Adipocyte (in vitro differentiated cells): ENCODE measurements around the gene CAMTA1.

Experiments
- DNase-seq: peaks from one replicate; pipeline ENCODE4 v3.0.0-alpha.2; 2015; ENCODE audit warnings: low read depth
- H3K27me3 ChIP-seq: replicated peaks from 2 replicates; pipeline ENCODE4 v1.7.0; 2013; ENCODE audit warnings: mild to moderate bottlenecking, low read length, moderate library complexity; ENCODE audit not compliant: control insufficient read depth, insufficient read depth
- H3K36me3 ChIP-seq: 2 replicates; pipeline ENCODE4 v1.7.0; 2013; ENCODE audit warnings: low read length, mild to moderate bottlenecking, moderate library complexity; ENCODE audit not compliant: control insufficient read depth, insufficient read depth, severe bottlenecking
- H3K4me1 ChIP-seq: 2 replicates; pipeline ENCODE4 v1.7.0; 2013; ENCODE audit warnings: mild to moderate bottlenecking, low read length, moderate library complexity; ENCODE audit not compliant: control insufficient read depth, insufficient read depth
- H3K4me3 ChIP-seq: 2 replicates; pipeline ENCODE4 v1.7.0; 2013; ENCODE audit warnings: mild to moderate bottlenecking, low read length, moderate library complexity
- H3K9ac ChIP-seq: 2 replicates; pipeline ENCODE4 v1.7.0; 2013; ENCODE audit warnings: mild to moderate bottlenecking, low read length, moderate library complexity
- H3K9me3 ChIP-seq: 2 replicates; pipeline ENCODE4 v1.7.0; 2013; ENCODE audit warnings: mild to moderate bottlenecking, low read length, moderate library complexity; ENCODE audit not compliant: control insufficient read depth

Gene CAMTA1

GRCh38 chr1:6956488-6957159 is 171.4 kb downstream of the CAMTA1 start:
- Histone ChIP-seq H3K27me3 (peaks cover 19% of the 10 kb centered on the region), H3K9me3 (peaks cover 9% of the 10 kb centered on the region), H3K9ac (no peak overlapping the region), H3K4me1 (peaks cover 7% of the 10 kb centered on the region), H3K36me3 (no peaks in the 10 kb centered on the region), H3K4me3 (no peak overlapping the region)
- DNase-seq: no peak

- H3K9me3 ChIP-seq: peaks cover 9% of the 10 kb centered on the region
- H3K4me3 ChIP-seq: no peak overlapping the region
- H3K9ac ChIP-seq: no peak overlapping the region
- no peak for DNase-seq
- H3K4me1 ChIP-seq: peaks cover 7% of the 10 kb centered on the region
- H3K36me3 ChIP-seq: no peaks in the 10 kb centered on the region
- peaks cover 16% of the 10 kb centered on the region for H3K27me3 ChIP-seq
Observed at GRCh38 chr1:6957341-6957740, 172.1 kb downstream of the CAMTA1 start.

DNA sequence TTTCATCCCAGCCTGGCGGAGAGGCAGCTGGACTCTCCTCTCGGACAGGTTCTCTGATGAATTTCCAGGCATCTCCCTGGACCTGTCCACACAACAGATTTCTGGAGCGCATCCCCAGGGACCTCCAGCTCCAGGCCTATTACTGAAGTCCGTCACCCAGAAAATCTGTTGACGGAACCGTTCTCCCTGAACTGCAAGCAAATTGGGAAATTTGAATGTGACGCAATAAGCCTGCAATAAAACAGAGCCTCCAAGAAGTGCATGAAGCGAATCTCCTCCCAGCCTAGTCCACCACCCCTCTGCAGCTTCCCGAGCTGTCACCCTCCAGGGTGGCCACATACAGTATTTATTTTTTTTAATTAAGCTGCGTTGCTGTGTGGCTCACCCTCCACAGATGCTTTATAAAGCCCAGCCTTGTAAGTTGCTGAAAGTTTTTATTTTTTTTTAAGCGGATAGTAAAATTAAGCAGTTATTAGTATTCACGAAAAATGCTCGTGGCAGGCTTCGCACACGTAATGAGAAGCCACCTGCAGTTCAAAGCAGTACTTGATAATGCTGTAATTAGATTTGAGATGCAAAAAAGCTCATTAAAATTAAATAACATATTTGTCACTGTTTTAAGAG is 173.3 kb downstream of the CAMTA1 start:
- H3K4me1 ChIP-seq: peaks cover 7% of the 10 kb centered on the region
- peaks cover 16% of the 10 kb centered on the region for H3K27me3 ChIP-seq
- H3K9ac ChIP-seq: no peak overlapping the region
- no peak overlapping the region for H3K4me3 ChIP-seq
- peaks cover 9% of the 10 kb centered on the region for H3K9me3 ChIP-seq
- peak; percentile 52 for DNase-seq
- no peaks in the 10 kb centered on the region for H3K36me3 ChIP-seq

GRCh38 chr1:6959491-6959890 is 174.2 kb downstream of the CAMTA1 start:
- no peak overlapping the region for H3K9ac ChIP-seq
- DNase-seq: no peak
- H3K27me3 ChIP-seq: peaks cover 26% of the 10 kb centered on the region
- H3K36me3 ChIP-seq: no peaks in the 10 kb centered on the region
- H3K4me1 ChIP-seq: peaks cover 7% of the 10 kb centered on the region
- H3K9me3 ChIP-seq: peaks cover 9% of the 10 kb centered on the region
- H3K4me3 ChIP-seq: no peak overlapping the region

DNA sequence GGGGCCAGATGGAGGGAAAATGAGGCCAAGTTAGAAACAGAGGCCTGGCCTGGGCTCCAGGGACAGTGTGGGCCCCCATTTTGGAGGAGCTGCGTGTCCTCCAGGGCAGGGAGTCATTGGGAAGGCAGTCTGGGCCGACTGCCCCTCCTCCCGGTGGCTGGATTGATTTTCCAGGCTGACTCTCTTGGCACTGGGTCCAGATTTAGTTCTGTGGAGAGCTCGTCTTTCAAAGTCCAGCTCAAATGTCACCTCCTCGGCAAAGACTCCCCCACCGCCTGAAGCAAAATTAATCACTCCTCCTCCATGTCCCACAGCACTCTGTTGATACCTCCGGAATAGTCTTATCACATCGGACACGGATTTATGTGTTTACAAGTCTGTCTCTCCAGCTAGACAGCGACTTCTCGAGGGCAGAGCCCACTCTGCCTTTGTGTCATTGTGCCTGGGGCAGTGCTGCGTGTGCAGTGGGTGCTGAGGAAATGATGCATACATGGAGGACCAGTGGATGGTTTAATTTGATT is 175.1 kb downstream of the CAMTA1 start:
- Histone ChIP-seq H3K36me3 (no peaks in the 10 kb centered on the region), H3K9me3 (peaks cover 9% of the 10 kb centered on the region), H3K4me1 (peaks cover 7% of the 10 kb centered on the region), H3K9ac (no peak overlapping the region), H3K27me3 (peaks cover 33% of the 10 kb centered on the region), H3K4me3 (no peak overlapping the region)
- DNase-seq: peak; percentile 92

DNA sequence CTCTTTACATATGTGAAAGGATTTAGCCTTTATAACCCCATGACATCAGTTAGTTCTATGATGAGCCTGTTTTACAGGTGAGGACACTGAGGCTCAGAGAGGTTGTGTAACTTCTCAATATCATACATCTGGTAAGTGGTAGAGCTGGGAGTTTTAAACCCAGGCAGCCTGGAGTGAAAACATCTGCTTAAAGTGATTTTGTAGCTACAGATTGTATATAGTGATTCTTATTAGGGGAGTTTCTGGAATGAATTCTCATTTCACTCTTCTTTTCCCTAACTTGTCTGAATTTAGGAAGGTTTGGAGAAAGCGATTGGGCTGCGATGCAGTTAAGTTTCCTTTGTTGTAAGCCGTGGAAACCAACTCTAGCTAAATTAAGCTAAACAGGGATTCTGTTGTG is 175.6 kb downstream of the CAMTA1 start:
- Histone ChIP-seq H3K36me3 (no peaks in the 10 kb centered on the region), H3K4me1 (peaks cover 7% of the 10 kb centered on the region), H3K4me3 (no peak overlapping the region), H3K9ac (no peak overlapping the region), H3K27me3 (peaks cover 33% of the 10 kb centered on the region), H3K9me3 (peaks cover 9% of the 10 kb centered on the region)
- DNase-seq: peak; percentile 48

- Histone ChIP-seq H3K27me3 (peaks cover 36% of the 10 kb centered on the region), H3K9ac (no peak overlapping the region), H3K36me3 (no peaks in the 10 kb centered on the region), H3K9me3 (peaks cover 9% of the 10 kb centered on the region), H3K4me3 (no peak overlapping the region), H3K4me1 (peaks cover 7% of the 10 kb centered on the region)
- DNase-seq: no peak
Observed at GRCh38 chr1:6961289-6961688, 176.0 kb downstream of the CAMTA1 start.

DNA sequence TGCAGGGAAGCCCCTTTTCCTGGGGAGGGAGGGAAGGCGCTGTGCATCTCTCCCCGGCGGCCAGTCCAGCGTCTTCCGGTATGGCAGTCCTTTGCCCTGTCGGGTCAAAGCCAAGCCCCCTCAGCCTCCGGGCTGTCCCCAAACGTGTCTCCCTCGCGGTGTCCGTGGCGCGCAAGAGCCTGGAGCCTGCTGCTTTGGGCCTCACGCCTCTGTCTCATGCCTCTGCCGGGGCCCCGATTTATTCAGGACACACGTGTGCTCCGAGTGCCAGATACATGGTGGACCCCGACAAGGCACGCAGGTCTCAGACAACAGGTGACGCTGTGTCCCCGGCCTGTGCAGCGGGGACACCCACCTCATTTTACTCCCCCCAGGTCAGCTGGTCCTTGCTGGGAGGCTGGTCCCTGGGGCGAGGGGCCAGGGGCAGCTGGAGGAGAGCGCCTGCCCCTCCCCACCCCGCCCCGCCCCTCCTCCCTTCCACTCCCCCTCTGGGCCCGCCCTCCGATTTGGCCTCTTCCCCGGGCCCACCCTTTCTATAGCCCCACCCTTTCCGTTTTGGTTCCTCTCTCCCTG is 176.7 kb downstream of the CAMTA1 start:
- Histone ChIP-seq H3K9ac (no peak overlapping the region), H3K36me3 (no peaks in the 10 kb centered on the region), H3K4me1 (peaks cover 7% of the 10 kb centered on the region), H3K27me3 (peaks cover 33% of the 10 kb centered on the region), H3K9me3 (peaks cover 8% of the 10 kb centered on the region), H3K4me3 (no peak overlapping the region)
- DNase-seq: no peak

GRCh38 chr1:6962478-6962995 is 177.3 kb downstream of the CAMTA1 start:
- Histone ChIP-seq H3K4me1 (peaks cover 7% of the 10 kb centered on the region), H3K9me3 (peaks cover 2% of the 10 kb centered on the region), H3K27me3 (peaks cover 33% of the 10 kb centered on the region), H3K4me3 (no peak overlapping the region), H3K9ac (no peak overlapping the region), H3K36me3 (no peaks in the 10 kb centered on the region)
- DNase-seq: no peak

DNA sequence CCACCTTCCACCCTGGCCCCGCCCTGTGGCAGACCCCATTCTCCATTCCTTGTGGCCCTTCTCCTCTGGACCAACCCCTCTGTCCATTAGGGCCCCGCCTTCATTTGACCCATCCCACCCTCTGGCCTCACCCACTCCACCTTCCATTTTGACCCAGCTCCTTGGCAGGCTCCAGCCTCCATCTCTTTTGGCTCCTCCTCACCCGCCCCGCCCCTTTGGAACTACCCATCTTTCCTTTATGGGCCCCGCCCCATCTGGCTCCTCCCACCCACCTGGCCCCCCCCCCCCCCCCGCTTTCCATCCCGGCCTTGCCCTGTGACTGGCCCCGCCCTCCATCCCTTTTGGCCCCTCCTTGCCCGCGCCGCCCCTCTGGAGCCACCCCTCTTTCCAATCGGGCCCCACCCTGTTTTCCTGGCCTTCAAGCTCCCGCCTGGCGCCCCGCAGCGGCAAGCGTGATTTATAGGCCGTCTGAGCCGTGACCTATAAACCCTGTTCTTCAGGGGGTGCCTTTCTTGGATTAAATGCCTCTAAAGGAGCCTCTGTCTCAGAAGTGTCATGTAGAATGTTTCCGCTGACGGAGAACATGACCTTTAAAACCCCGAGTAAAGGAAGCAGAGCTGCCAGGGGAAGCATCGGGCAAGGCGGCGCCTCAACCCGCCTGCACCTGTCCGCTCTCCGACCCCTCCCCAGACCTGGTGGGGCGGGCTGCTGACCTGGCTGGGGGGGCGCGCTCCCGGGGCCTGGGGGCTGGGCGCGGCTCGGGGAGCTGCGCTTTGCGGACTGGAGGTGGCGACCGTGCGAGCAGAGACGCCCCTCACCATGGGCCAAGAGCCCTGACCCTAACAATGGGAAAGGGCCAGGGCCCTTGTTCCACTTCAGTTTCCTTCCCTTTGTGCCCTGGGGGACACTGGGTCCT is 178.0 kb downstream of the CAMTA1 start:
- peaks cover 7% of the 10 kb centered on the region for H3K4me1 ChIP-seq
- no peaks in the 10 kb centered on the region for H3K9me3 ChIP-seq
- peaks cover 39% of the 10 kb centered on the region for H3K27me3 ChIP-seq
- no peak overlapping the region for H3K9ac ChIP-seq
- DNase-seq: no peak
- no peak overlapping the region for H3K4me3 ChIP-seq
- H3K36me3 ChIP-seq: no peaks in the 10 kb centered on the region
